Endothelial cell of hepatic sinusoid (primary cell): Measurements from ENCODE around the gene HDLBP.

Experiments used
- in situ Hi-C: cut with HindIII; loops from 2 replicates; pipeline ENCODE4 v1.10.0; 2017; ENCODE audit warnings: low sequenced_read_pairs

The HDLBP gene

DNA sequence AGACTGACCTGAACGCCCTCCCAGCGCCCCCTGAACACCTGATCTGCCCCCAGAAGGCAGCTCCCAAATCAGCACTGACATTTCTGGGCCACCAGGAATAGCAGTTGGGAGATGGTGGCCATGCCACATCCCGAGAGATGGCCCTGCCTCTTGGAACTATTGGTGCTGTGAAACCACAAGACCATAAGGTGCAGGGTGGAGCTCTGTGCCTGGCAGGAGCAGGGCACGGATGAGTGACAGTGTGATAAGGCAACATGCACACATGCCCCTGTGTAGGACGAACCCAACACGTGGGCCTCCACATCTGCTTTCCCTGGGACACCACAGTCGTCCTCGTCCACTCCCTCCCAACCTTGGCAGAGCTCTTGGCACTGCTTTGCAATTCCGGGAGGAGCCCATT, 100.1 kb downstream of the HDLBP start:
- in situ Hi-C loops = no loop called here

- in situ Hi-C loops = no loop called here
These were observed 100.7 kb downstream of the HDLBP start for GRCh38 chr2:241214766-241215165.

DNA sequence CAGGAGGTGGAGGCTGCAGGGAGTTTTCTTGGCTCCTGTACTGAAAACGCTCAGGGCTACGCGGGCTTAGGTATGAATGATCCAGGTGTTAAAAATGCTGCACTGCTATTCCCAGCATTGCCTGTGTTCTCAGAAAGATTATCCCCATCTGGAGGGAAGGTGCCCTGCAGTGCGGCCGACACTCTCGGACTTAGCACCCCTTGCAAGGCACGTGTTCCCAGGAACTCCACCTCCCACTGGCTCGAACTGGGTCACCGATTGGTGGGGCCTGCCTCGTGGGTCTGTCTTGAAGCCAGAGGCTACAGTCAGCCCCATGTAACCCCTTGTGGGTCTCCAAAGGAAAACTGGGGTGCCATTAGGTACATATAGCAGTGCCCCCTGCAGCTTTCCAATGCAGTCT, 101.3 kb downstream of the HDLBP start:
- in situ Hi-C loops = no loop called here

DNA sequence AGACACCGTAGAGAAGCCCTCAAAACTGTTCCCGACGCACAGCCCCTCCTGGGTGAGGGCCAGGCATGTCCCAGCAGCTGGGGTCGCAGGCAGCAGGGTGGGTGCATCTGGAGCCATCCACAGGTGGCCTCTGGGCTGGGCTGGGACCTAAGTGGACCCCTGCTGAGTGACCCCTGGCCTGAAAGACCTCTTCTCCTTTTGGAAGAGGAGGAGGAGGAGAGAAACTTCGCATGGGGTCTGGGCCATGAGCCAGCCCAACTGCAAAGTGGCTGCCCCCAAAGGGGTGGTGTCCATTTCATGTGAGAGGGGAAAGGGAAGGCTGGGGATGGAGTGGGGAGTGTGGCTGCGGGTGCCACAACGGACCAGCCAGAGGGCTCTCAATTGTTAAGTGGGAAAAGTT, 101.9 kb downstream of the HDLBP start:
- in situ Hi-C loops = no loop called here

GRCh38 chr2:241213041-241213440, 102.4 kb downstream of the HDLBP start:
- in situ Hi-C loops = no loop called here

- in situ Hi-C loops = no loop called here
These were observed 104.2 kb downstream of the HDLBP start for GRCh38 chr2:241211276-241211675.

DNA sequence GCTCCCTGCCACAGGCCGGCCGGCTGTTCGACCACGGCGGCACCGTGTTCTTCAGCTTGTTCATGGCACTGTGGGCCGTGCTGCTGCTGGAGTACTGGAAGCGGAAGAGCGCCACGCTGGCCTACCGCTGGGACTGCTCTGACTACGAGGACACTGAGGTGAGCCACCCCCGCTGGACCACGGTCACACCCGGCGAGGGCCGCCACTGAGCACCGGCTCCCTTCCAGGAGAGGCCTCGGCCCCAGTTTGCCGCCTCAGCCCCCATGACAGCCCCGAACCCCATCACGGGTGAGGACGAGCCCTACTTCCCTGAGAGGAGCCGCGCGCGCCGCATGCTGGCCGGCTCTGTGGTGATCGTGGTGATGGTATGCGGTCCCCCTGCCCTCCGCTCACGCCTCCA, 106.2 kb downstream of the HDLBP start:
- in situ Hi-C loops = loop anchor here (5.0 kb wide), 1 partner anchor 102 kb away; no protein-coding TSS in a partner anchor

DNA sequence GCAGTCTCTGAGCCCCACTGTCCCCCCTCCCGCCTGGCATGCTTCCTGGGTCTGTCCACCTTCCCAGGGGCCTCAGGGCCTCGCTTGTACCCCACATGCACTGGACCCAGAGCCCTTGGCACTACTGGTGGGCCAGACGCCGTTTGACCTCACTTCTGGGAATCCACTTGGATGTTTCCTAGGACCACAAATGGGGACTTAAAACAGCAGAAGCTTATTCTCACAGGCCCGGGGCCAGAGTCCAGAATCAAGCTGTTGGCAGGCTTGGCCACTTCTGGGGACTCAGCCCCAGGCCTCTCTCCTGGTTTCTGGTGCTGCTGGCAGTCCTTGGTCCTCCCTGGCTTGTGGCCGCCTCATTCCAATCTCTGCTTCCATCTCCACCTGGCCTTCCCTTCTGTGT, 107.4 kb downstream of the HDLBP start:
- in situ Hi-C loops = loop anchor here (5.0 kb wide), 1 partner anchor 101 kb away; no protein-coding TSS in a partner anchor

DNA sequence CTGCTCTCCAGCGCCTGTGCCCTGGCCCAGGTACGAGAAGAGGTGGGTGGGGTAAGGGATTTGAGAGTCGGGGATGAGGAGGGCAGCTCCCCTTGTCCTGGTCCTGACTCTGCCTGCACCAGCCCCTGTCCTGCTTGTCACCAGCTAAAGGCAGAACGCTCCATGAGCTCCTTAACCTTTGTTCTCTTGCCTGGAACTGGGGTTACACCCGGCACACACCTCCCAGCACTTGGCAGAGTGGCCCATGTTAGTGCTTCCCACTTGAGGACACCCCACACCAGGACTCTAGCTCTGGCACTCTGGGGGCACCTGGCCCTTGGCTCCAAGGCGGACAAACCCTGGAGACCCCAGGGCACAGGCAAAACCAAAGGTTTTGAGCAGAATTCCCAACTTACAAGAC, 107.8 kb downstream of the HDLBP start:
- in situ Hi-C loops = loop anchor here (5.0 kb wide), 1 partner anchor 100 kb away; no protein-coding TSS in a partner anchor

DNA sequence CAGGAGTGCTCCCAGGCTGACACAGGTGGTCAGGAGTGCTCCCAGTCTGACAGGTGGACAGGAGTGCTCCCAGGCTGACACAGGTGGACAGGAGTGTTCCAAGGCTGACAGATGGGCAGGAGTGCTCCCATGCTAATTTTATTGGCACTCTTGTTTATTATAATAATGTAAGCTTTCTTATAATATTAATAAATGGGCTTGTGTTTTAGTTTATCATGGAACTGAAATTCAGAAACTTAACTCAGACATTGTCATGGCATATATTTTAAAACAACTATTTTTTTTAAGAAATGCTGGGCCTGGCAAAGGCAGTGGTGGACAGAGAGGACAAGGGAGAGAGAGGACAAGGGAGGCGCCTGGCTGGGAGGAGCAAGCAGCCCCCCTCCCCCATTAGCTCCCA, 108.3 kb downstream of the HDLBP start:
- in situ Hi-C loops = loop anchor here (5.0 kb wide), 1 partner anchor 100 kb away; no protein-coding TSS in a partner anchor

- in situ Hi-C loops = loop anchor here (5.0 kb wide), 1 partner anchor 98 kb away; no protein-coding TSS in a partner anchor
These were observed 110.4 kb downstream of the HDLBP start for GRCh38 chr2:241205086-241205485.

- in situ Hi-C loops = no loop called here
These were observed 111.0 kb downstream of the HDLBP start for GRCh38 chr2:241204490-241204889.

GRCh38 chr2:241204010-241204384, 111.5 kb downstream of the HDLBP start:
- in situ Hi-C loops = no loop called here

DNA sequence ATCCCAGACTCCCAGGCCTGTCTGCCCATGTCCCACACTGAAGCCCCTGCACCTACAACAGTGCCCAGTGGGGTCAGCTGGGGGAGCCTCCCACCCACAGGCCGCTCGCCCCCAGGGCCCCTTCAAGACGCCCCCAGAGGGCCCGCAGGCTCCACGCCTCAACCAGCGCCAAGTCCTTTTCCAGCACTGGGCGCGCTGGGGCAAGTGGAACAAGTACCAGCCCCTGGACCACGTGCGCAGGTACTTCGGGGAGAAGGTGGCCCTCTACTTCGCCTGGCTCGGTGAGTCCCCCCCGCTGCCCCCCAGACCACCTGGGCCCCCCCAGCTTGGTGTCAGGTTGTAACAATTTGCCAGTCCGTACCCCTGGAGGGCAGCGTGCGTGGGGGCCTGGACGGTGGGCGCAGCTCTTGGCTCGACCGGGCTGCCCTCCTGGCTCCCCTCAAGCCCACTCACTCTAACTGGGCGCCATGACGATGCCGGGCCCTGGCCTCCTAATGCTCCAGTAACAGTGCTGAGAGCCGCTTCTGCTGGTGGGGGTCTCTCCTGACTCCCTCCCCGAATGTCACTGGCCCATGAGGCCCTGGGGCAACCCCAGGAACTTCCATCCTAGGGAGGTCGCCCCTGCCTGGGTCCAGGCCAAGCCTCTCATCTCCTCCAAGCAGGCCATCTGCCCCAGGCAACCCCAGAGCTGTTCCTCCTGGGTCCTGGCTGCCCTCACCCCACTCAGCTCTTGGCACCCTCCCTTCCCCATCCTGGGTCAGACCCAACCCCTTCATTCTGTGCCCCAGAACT, 112.1 kb downstream of the HDLBP start:
- in situ Hi-C loops = no loop called here

DNA sequence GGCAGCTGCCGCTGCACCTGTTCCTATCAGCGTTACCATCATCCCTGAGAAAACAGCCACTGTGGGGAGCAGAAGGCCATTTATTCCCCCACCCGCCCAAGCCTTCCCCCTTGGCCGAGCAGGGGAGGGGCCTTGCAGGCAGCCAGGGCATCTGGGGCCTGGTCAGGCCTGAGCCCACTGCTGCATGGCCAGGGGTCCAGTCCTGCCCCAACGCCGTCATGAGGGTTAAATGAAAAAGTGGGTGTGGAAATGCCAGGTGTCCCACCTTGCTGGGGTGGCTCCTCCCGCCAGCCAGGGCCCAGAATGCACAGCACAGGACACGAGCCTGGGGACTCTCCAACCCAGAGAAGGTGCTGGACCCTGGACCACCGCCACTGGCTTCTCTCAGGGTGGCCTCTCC, 112.8 kb downstream of the HDLBP start:
- in situ Hi-C loops = no loop called here

- in situ Hi-C loops = no loop called here
These were observed 113.2 kb downstream of the HDLBP start for GRCh38 chr2:241202268-241202585.

- in situ Hi-C loops = no loop called here
These were observed 113.8 kb downstream of the HDLBP start for GRCh38 chr2:241201445-241202267.

DNA sequence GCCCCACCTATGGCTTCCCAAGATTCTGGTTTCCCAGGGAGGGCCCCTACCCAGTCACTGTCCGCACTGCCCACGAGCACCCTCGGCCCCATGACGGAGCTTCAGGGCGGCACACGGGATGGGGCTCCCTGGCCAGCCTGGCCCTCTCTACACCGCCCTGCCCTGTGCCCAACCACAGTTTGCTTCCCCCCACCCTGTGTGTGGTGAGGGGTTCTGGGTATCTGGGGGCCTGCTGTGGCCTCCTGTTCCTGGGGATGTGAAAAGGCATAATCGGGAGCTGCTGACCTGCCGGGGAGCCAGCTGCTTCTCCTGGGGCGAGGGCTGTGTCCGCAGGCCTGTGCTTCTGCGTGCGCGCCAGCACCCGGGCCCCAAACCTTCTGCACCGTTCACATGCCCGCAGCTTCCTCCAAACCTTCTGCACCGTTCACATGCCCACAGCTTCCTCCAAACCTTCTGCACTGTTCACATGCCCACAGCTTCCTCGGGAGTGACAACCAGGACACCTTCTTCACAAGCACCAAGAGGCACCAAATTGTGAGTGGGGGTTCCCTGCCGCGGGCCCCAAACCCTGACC, 114.6 kb downstream of the HDLBP start:
- in situ Hi-C loops = no loop called here

DNA sequence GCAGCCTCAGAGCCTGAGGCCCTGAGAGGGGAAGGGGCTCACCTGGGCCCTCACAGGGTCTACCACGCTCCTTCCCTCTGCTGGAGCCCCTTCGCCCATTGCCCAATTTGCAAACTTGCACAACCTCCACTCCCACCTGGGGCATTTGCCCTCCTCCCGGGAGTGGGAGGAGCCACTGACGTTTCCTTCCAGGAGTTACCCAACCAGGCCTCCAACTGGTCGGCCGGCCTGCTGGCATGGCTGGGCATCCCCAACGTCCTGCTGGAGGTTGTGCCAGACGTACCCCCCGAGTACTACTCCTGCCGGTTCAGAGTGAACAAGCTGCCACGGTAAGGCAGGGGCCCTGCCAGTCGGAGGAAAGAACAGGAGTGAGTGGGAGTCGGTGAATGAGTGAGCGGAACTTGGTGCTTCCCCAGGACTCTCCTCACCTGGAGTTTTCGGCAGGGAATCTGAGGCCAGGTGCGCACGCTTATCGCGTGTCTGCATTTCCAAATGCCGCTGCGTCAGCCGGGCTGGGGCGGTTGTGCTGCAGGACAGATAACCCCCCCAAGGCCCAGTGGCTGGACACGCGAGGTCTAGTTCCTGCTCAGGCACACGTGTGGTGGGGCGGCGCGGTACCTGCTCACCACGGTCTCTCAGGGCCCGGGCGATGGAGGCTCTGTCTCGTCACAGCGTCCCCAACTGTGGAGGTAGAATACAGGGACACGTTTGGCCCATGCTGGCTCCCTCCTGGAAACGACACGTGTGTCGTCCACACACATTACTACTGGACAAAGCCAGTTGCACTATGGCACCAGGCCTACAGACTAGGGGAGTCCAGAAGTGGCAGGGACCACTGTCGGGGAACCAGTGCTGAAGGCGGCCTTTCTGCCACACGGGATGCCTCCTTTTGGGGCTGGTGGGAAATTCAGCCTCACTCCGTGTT, 115.3 kb downstream of the HDLBP start:
- in situ Hi-C loops = no loop called here

DNA sequence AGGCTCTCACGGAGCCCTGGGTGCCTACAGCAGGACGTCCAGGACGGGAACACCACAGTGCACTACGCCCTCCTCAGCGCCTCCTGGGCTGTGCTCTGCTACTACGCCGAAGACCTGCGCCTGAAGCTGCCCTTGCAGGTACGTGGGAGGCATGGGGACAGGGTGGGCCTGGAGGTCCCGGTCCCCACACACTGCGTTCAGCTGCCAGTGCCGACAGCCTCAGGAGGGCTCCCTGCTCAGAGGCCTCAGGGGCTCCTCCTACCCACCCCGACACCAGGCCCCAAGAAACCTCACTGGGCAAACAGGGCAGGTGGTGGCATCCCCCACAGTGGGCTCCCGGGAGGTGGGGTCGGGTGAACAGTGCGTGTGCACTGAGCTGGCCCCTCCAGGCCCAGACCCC, 116.2 kb downstream of the HDLBP start:
- in situ Hi-C loops = no loop called here
